ENCODE measurements around the gene SKIC8. TPM values are rescaled to one million over a fixed set of nuclear protein-coding genes. Genes with fewer than 3 reads are reported as not detected.

Gene SKIC8
- polyA plus RNA-seq, 4 donors, result 95.1 to 123 (median 111) TPM

- no peak for DNase-seq (ENCODE audit: low read depth in 4 of 4, low spot score in 2 of 4)
Measured at GRCh38 chr15:78302579-78303312, 3.3 kb upstream of the SKIC8 start.

GRCh38 chr15:78301828-78302227 is 2.4 kb upstream of the SKIC8 start:
- no peak for DNase-seq (ENCODE audit: low read depth in 4 of 4, low spot score in 2 of 4)

GRCh38 chr15:78301326-78301725 is 1.9 kb upstream of the SKIC8 start:
- no peak for DNase-seq (ENCODE audit: low read depth in 4 of 4, low spot score in 2 of 4)

GRCh38 chr15:78292219-78292618 is 7.2 kb downstream of the SKIC8 start:
- no peak for DNase-seq (ENCODE audit: low read depth in 4 of 4, low spot score in 2 of 4)

- DNase-seq (ENCODE audit: low read depth in 4 of 4, low spot score in 2 of 4), result no peak
Measured at GRCh38 chr15:78291698-78292097, 7.7 kb downstream of the SKIC8 start.

GRCh38 chr15:78291052-78291451 is 8.4 kb downstream of the SKIC8 start:
- DNase-seq (ENCODE audit: low read depth in 4 of 4, low spot score in 2 of 4), result no peak

GRCh38 chr15:78290222-78290621 is 9.2 kb downstream of the SKIC8 start:
- DNase-seq (ENCODE audit: low read depth in 4 of 4, low spot score in 2 of 4), result no peak

- DNase-seq (ENCODE audit: low read depth in 4 of 4, low spot score in 2 of 4), result no peak
Measured at GRCh38 chr15:78284758-78285157, 14.7 kb downstream of the SKIC8 start.

GRCh38 chr15:78282324-78282723 is 17.1 kb downstream of the SKIC8 start:
- no peak for DNase-seq (ENCODE audit: low read depth in 4 of 4, low spot score in 2 of 4)

GRCh38 chr15:78280319-78281072 is 18.9 kb downstream of the SKIC8 start:
- no peak for DNase-seq (ENCODE audit: low read depth in 4 of 4, low spot score in 2 of 4)

- no peak for DNase-seq (ENCODE audit: low read depth in 4 of 4, low spot score in 2 of 4)
Measured at GRCh38 chr15:78276064-78276943, 23.1 kb downstream of the SKIC8 start.

- DNase-seq (ENCODE audit: low read depth in 4 of 4, low spot score in 2 of 4), result no peak
Measured at GRCh38 chr15:78274994-78275393, 24.4 kb downstream of the SKIC8 start.

GRCh38 chr15:78272776-78273175 is 26.6 kb downstream of the SKIC8 start:
- DNase-seq (ENCODE audit: low read depth in 4 of 4, low spot score in 2 of 4), result no peak

- DNase-seq (ENCODE audit: low read depth in 4 of 4, low spot score in 2 of 4), result no peak
Measured at GRCh38 chr15:78272316-78272715, 27.1 kb downstream of the SKIC8 start.

GRCh38 chr15:78266806-78267205 is 32.6 kb downstream of the SKIC8 start:
- no peak for DNase-seq (ENCODE audit: low read depth in 4 of 4, low spot score in 2 of 4)

GRCh38 chr15:78266229-78266628 is 33.2 kb downstream of the SKIC8 start:
- DNase-seq (ENCODE audit: low read depth in 4 of 4, low spot score in 2 of 4), result no peak

- DNase-seq (ENCODE audit: low read depth in 4 of 4, low spot score in 2 of 4), result no peak
Measured at GRCh38 chr15:78265752-78266224, 33.6 kb downstream of the SKIC8 start.

GRCh38 chr15:78265137-78265460 is 34.3 kb downstream of the SKIC8 start:
- DNase-seq (ENCODE audit: low read depth in 4 of 4, low spot score in 2 of 4), result no peak

- peak in 2 of 4 donors; percentile 24 to 34 for DNase-seq (ENCODE audit: low read depth in 4 of 4, low spot score in 2 of 4)
Measured at GRCh38 chr15:78264304-78265136, 34.9 kb downstream of the SKIC8 start, which contains the start of gene DNAJA4. Gene DNAJA4 (plus strand): TSS chr15:78264562. CDS start chr15:78264764, 202 bp downstream.

- no peak for DNase-seq (ENCODE audit: low read depth in 4 of 4, low spot score in 2 of 4)
Measured at GRCh38 chr15:78263907-78264303, 35.5 kb downstream of the SKIC8 start.
